Suppressor macrophage treated with lipopolysaccharide for 4 hours (primary cell): ENCODE measurements around the gene ALS2CL.
"Not testable (repeated sequence)": the region's sequence is repeated elsewhere in the genome, so short reads cannot be mapped to it uniquely, and the experiment has no call there.

Source experiments
- DNase-seq: peaks from one replicate; pipeline ENCODE4 v3.0.0-alpha.2; 2020

Gene ALS2CL

GRCh38 chr3:46693038-46693891 lies at the start of gene ALS2CL:
Gene ALS2CL (minus strand): TSS chr3:46693679. CDS start chr3:46689440, 4,239 bp downstream.
- peak; percentile 49 for DNase-seq

GRCh38 chr3:46742992-46743585 lies 49.6 kb upstream of the ALS2CL start:
- no peak for DNase-seq

GRCh38 chr3:46739565-46739964 lies 46.1 kb upstream of the ALS2CL start:
- not testable (repeated sequence) for DNase-seq

- DNase-seq, result no peak
Observed at GRCh38 chr3:46737329-46737731, 43.9 kb upstream of the ALS2CL start.

GRCh38 chr3:46736006-46736872 lies 42.8 kb upstream of the ALS2CL start:
- DNase-seq, result no peak

GRCh38 chr3:46734773-46735172 lies 41.3 kb upstream of the ALS2CL start:
- DNase-seq, result no peak

GRCh38 chr3:46733026-46733800 lies 39.7 kb upstream of the ALS2CL start:
- DNase-seq, result no peak

- no peak for DNase-seq
Observed at GRCh38 chr3:46731795-46732194, 38.3 kb upstream of the ALS2CL start.

- no peak for DNase-seq
Observed at GRCh38 chr3:46730819-46731218, 37.3 kb upstream of the ALS2CL start.

GRCh38 chr3:46729038-46729437 lies 35.6 kb upstream of the ALS2CL start:
- no peak for DNase-seq

GRCh38 chr3:46725621-46726314 lies 32.3 kb upstream of the ALS2CL start:
- no peak for DNase-seq

GRCh38 chr3:46724424-46724823 lies 30.9 kb upstream of the ALS2CL start:
- DNase-seq, result no peak

- no peak for DNase-seq
Observed at GRCh38 chr3:46722443-46722842, 29.0 kb upstream of the ALS2CL start.

GRCh38 chr3:46721009-46721408 lies 27.5 kb upstream of the ALS2CL start:
- DNase-seq, result no peak

- no peak for DNase-seq
Observed at GRCh38 chr3:46719735-46720271, 26.3 kb upstream of the ALS2CL start.

GRCh38 chr3:46719044-46719565 lies 25.6 kb upstream of the ALS2CL start:
- DNase-seq, result no peak

- no peak for DNase-seq
Observed at GRCh38 chr3:46717447-46718231, 24.2 kb upstream of the ALS2CL start, which contains the start of gene PRSS50. Gene PRSS50 (minus strand): TSS chr3:46717869. CDS start chr3:46717824, 45 bp downstream.

GRCh38 chr3:46716461-46717441 lies 23.3 kb upstream of the ALS2CL start:
- no peak for DNase-seq

- DNase-seq, result no peak
Observed at GRCh38 chr3:46715507-46716175, 22.2 kb upstream of the ALS2CL start.
